Activated CD8-positive, alpha-beta memory T cell treated with anti-CD3 and anti-CD28 coated beads for 48 hours (primary cell): ENCODE data around the gene BPIFA3.

ENCODE experiments used
- DNase-seq, 3 experiments: peaks; one replicate each; pipeline ENCODE4 v3.0.0-alpha.2; 2020; ENCODE audit warnings: low read depth in 2 of 3, low spot score in 2 of 3

BPIFA3 gene

GRCh38 chr20:33259371-33259770, 42.2 kb downstream of the BPIFA3 start:
- DNase-seq = no peak

DNA sequence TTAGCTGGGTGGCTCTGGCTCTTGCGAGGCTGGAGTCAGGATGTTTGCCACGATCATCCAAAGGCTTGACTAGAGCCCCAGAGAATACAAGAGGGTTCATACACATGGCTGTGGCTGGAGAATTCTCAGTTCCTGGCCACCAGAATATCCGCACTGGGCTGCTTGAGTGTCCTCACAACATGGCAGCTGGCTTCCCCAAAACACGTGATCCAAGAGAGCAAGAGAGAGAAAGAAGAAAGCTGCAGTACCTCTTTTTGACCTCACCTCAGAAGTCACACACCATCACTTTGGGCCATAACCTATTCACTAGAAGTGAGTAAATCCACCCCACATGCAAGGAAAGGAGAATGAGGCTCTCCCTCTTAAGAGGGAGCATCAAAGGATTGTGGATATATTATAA, 44.3 kb downstream of the BPIFA3 start:
- DNase-seq = no peak

DNA sequence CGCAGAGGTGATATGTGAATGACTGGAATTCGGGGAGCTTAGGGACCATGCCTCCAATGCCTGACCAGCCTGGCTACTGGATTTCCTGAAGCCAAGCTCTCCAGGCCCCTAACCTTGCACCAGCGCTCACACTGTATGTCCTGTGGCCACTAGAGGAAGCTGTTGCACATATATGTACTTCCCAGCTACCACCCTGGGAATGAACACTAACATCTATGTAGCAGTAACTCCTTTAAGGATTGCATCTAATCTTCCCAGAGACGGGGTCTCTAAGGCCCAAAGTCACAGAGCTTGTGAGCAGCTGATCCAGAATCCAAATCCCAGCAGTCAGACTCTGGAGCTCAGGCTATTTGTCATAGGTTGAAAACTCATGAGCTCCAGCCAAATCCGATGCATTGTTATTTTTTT, 45.5 kb downstream of the BPIFA3 start:
- DNase-seq = no peak

DNA sequence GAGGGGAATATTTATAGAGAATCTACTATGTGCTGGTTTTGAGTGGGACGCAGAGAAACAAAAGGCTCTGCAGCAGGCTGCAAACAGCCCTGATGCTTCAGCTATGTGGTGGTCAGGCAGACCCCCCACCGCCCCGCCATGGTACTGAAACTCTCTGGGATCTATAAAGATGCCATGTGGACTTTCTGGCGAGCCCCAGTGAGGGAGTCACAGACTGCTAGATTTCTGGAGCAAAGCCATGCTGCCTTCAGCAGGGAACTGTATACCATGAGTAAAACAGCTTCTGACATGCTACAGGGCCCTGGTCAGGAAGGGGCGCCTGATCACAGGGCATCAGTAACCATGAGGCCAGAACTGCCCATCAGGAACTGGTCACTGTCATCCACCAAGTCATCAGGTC, 46.6 kb downstream of the BPIFA3 start:
- DNase-seq = no peak

DNA sequence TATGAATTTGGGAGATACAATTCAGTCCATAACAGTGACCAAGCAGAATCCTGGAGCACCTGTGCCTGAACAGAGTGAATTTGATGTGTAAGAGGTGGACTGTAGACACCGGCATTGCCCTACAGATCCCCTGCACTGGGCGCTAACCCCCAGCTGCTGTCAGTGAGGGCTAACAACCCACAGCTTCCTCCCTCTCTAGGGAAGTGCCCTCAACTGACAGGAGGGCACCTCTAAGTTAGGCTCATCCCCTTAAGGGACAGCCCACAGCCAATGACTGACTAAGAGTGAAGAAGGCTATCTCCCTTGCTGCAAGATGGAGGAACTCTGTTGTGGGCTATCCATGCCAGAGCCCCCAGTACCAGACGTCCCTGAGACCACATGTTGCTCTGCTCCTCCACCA, 50.5 kb downstream of the BPIFA3 start:
- no peak for DNase-seq

DNA sequence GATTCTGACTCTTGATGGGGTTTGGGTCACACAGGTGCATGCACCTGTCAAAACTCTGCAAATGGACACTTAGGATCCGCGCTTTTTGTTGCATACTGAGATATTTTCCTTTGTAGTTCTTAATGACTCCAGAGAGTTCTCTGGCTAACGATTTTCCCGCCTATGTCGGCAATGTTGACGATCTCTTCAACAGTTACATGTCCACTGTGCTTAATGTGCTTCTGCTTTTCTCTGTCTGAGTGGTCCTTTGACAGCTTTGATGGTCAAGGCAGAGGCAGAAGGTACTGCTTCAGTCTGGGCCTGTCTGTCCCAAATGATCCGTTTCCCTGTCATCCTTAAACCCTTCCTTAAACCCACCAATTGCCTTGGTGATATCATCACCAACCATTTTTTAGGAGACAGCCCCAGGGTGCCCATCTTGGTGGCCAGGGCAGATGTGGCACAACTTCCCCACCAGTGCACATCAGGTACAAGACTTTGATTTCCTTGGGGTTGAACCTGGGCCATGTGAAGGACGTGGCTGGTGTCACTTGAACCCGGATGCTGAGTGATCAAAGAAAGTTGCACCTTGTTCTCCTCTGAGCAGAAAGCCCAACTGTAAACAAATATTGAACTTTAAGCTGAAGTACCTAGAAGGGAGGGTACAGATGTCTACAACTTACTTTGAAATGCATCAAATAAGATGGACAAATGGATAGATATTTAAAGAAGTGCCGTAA, 55.2 kb downstream of the BPIFA3 start:
- no peak for DNase-seq

DNA sequence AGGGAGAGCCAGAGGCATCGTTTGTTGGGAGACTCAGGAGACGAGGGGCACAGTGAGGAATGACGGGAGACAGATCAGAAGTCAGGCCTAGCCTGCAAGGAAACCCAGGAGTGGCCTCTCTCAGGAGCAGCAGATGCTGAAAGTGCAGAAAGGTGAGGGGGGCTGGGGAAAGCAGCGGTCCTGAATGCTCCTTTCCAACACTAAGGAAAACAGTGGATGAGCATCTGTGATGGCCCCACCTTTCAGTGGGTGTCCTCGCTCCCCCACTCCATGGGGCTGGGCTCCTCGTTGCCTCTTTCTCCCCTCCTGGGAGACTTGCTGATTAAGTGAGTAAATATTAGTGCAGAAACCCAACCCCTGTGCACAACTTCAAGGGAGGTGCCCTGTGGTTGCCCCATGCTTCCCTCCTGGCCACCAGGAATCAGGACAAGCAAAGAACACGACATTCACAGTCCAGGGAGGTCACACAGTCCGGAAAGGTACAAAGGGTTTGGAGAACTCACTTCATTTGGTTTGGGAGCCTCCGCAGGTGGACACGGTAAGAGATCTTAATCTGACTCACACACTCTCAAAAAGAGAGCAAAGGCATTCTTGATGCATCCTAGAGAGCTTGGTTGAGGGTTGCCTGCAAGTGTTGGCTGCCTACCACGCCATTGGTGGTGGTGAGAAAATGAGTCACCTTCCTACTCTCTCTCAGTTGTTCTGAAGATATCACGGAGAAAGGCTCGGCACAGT, 56.1 kb downstream of the BPIFA3 start:
- no peak for DNase-seq

DNA sequence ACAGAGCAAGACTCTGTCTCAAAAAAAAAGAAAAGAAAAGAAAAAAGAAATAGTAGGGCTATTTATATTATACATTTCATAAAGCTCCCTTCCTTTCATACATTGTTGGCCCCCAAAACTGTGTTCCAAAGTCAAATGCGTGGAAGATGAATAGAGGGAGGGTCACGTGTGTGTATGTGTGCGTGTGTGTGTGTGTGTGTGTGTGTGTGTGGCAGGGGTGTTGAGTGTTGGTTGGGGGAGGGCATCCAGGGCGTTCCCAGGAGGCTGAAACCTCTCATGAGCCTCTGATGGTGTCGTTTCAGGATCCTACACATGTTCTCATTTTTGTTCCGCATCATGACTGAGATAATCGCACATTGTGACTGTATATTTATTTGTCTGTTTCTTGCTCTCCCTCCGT, 58.1 kb downstream of the BPIFA3 start:
- DNase-seq = no peak

GRCh38 chr20:33275871-33276270, 58.7 kb downstream of the BPIFA3 start:
- DNase-seq = no peak

- DNase-seq = no peak
Measured at GRCh38 chr20:33276303-33277113, 59.4 kb downstream of the BPIFA3 start.
